Stimulated activated naive CD8-positive, alpha-beta T cell treated with anti-CD3 and anti-CD28 coated beads, Interleukin-15, Interleukin-2, amounts not matched to agents 100 U/mL and 50 U/mL, for 24 hours (primary cell): ENCODE results near the gene LRRN4CL.
"Not testable (repeated sequence)": the region's sequence is repeated elsewhere in the genome, so short reads cannot be mapped to it uniquely, and the experiment has no call there.

Experiments
- ATAC-seq: fragments of 150-1000 bp; cut with Tn5 transposase; one replicate; pipeline ENCODE4 v1.10.0; 2021
- DNase-seq: peaks from one replicate; pipeline ENCODE4 v3.0.0; 2021

Gene LRRN4CL

DNA sequence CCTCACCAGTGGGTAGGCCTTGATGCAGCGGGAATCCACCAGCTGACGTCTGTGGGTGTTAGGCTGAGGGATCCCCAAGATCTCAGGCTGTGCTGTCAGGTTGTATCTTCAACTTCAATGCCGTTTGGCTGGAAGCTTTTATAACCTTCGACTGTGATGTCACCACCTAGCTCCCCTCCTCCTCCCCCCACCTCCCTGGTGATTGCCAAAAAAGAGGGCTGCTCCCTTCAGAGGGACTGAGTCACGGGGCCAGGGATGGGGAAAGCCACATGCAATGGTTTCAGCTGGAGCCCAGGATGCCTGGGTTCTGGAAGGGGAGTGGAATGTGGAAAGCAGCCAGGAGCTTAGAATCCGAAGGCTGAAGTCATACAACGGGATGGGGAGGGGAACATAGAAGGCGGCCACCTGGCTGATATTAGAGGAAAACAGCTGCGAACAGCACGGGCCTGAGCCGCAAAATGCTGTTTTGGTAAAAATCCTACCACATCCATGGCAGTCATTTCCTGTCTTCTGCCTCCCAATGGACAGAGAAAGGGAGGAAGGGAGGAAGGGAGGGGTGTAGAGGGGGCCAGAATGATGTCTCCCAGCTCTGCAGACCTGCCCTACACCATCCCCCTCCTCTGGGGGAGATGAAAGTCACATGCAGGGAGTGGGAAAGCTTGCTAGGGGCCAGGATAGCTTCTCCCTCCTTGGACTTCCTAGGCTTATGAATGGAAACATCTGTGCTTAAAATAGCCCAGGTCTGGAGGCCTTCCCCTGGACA lies at the start of gene LRRN4CL:
Gene LRRN4CL (minus strand): TSS at position 110 of the 763 bp plus-strand sequence. CDS start 1,022 bp downstream, outside the sequence.
- ATAC-seq = no peak
- DNase-seq = no peak

DNA sequence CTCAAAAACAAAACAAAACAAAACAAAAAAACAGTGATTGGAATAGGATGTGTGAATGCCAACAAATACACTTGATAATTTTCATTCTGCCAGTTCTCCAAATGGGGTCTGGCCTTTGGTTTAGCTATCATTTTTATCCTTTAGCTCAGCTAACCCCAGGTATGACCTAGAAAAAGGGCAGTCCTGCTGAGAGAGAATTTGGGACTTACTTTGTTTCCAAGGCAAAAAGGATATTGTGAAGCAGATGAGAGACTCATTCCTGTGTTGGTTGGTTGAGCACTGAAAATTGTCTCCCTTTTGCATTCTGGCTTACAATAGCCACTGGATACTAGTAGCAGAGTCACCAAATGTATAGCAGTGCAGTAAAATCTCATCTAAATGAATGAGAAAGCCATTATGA lies 47.9 kb upstream of the LRRN4CL start:
- ATAC-seq (no peak), DNase-seq (no peak)

DNA sequence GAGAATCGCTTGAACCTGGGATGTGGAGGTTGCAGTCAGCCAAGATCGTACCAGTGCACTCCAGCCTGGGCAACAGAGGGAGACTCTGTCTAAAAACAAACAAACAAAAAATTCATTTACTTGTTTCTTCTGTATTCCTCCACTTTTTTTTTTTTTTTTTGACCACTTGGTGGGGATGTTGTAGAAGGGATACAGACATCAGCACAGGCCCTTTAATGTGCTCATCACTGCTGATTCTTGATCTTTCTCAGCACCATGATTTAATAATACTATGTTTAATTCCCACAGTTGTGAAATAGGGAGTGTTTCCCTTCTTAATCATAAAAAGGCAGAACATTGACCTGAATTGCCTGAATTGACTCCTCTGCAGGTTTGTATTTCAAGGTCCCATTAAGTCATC lies 43.5 kb upstream of the LRRN4CL start:
- DNase-seq (no peak), ATAC-seq (no peak)

- DNase-seq, ATAC-seq: not testable (repeated sequence)
These were observed 40.7 kb upstream of the LRRN4CL start for GRCh38 chr11:62730076-62730475.

- DNase-seq = peak; percentile 86
- no peak for ATAC-seq
These were observed 39.0 kb upstream of the LRRN4CL start, which contains the start of gene TTC9C for GRCh38 chr11:62728171-62728988. TSS of gene TTC9C (plus strand) at chr11:62728486. CDS start at chr11:62728849, 363 bp downstream.

DNA sequence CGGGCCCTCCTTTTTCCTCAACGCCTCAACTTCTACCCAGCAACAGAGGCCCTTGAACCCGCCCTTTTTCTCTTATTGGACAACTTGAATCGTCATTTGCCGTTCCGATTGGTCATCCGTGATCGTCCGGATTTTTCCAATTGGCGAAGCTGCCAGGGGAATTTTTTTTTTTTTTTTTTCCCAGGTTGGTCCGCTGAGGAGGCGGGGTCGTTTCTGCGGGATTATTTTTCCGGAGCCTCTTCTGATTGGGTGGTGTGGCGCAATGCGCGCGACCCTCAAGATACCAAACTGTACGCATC lies 38.5 kb upstream of the LRRN4CL start:
- DNase-seq (peak; percentile 77), ATAC-seq (peak; percentile 56)

- peak; percentile 89 for ATAC-seq
- DNase-seq = peak; percentile 99
These were observed 38.0 kb upstream of the LRRN4CL start, which contains the start of gene HNRNPUL2 for GRCh38 chr11:62727165-62727871. TSS of gene HNRNPUL2 (minus strand) at chr11:62727457. CDS start at chr11:62727156, 301 bp downstream.

- ATAC-seq = peak; percentile 0
These were observed 37.5 kb upstream of the LRRN4CL start for GRCh38 chr11:62726915-62727164.

DNA sequence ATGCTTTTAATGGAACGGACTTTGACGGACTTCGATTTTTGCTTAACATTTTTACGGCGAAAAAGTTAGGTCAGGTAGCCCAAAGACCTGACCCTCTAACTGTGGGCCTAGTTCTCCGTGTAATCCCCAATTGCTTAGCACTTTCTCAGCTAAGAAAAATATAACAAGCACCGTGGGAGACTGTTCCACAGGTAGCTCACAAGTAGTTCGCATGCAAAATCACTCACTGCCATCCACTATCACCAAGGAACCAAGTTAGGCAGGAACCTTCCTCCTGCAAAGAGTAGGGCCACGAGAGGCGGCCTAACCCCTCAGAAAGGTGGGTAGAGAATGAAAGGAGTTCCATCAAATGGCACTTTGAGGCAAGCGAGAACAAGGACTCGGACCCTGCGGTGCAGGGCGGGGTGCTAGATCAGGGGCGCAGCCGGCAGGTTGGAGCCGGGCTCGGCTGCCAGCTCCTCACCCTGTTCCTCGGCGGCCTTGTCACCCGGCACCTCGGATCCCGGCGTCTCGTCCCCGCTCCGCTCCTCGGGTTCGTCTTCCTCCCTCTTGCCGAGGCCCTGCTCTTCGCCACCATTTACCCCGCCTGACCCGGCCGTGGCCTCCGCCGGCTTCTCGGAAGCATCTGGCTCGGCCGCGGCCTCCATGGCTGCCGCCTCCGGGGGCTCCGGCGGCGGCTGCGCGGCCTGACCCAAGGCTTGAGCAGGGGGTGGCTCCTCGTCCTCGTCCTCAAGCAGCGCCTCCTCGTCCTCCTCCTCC lies 37.0 kb upstream of the LRRN4CL start:
- DNase-seq = no peak
- no peak for ATAC-seq

More at GRCh38 chr11:62726915-62727164, 37.5 kb upstream of the LRRN4CL start:
- no peak for DNase-seq

GRCh38 chr11:62725646-62726045 lies 36.3 kb upstream of the LRRN4CL start:
- ATAC-seq (no peak), DNase-seq (no peak)

- ATAC-seq = no peak
These were observed 34.8 kb upstream of the LRRN4CL start for GRCh38 chr11:62724171-62724570.

GRCh38 chr11:62721994-62722393 lies 32.7 kb upstream of the LRRN4CL start:
- ATAC-seq = no peak
- no peak for DNase-seq

More at GRCh38 chr11:62724171-62724570, 34.8 kb upstream of the LRRN4CL start:
- DNase-seq = no peak

- no peak for DNase-seq
- ATAC-seq = no peak
These were observed 30.1 kb upstream of the LRRN4CL start for GRCh38 chr11:62719302-62719978.

DNA sequence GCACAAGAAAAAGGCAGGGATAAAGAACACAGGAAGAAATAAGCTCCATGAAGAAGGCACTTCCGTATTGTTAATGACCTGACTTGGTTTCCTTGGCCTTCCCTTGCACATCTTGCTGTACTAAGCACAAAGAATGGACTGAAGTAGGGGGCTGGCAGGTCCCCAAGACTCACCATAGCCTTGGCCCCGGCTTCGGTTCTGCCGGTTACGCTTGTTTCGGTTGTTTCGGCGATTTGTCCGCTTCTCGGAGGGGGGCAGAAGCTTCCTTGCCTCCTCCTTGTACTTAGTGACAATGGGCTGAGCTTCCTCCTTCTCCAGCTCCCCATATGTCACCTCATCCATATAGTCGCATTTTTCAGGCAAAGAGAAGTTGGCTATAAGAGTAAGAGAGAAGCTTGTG lies 27.5 kb upstream of the LRRN4CL start:
- ATAC-seq = no peak
- no peak for DNase-seq

- ATAC-seq = no peak
- DNase-seq = no peak
These were observed 26.9 kb upstream of the LRRN4CL start for GRCh38 chr11:62716206-62716605.

GRCh38 chr11:62715150-62716130 lies 26.1 kb upstream of the LRRN4CL start:
- no peak for DNase-seq
- ATAC-seq = no peak

- ATAC-seq = no peak
- DNase-seq = no peak
These were observed 24.0 kb upstream of the LRRN4CL start for GRCh38 chr11:62713343-62713742.

DNA sequence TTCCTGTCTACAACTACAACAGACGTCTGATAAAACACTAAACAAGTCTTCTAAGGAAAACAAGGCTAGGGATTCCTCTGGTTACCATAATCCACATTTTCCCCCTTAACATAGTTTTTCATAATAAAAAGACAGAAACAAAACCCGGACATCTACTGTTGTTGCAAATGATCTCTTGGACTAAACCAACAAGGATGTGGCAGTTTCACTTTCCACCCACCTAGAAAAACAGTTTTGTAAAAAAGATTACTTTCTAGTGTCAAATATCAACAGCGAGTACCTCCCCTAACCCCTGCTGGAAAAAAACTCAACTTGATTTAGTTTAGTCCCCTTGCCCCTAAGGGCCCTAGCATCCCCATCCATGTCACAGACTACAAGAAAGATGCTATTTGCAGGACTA lies 23.5 kb upstream of the LRRN4CL start:
- DNase-seq (no peak), ATAC-seq (no peak)

GRCh38 chr11:62712276-62712812 lies 23.0 kb upstream of the LRRN4CL start:
- DNase-seq (no peak), ATAC-seq (no peak)

GRCh38 chr11:62710001-62710345 lies 20.6 kb upstream of the LRRN4CL start:
- no peak for ATAC-seq
- peak; percentile 33 for DNase-seq
